PC-9 (cell line): Measurements from ENCODE around the gene RBP5.

Experiments used
- EZH2 ChIP-seq: fragments of 200-600 bp; sonication (generic); IDR thresholded peaks from 2 replicates; pipeline ENCODE4 v1.8.0; 2017; ENCODE audit warnings: antibody characterized with exemption, low read depth
- TF ChIP-seq, protein P1 (sequence below): fragments of 200-600 bp; sonication (generic); conservative IDR thresholded peaks from 2 replicates; pipeline ENCODE4 v1.6.1; 2017; ENCODE audit warnings: mixed run types, antibody characterized with exemption, mild to moderate bottlenecking, moderate library complexity

DNA sequence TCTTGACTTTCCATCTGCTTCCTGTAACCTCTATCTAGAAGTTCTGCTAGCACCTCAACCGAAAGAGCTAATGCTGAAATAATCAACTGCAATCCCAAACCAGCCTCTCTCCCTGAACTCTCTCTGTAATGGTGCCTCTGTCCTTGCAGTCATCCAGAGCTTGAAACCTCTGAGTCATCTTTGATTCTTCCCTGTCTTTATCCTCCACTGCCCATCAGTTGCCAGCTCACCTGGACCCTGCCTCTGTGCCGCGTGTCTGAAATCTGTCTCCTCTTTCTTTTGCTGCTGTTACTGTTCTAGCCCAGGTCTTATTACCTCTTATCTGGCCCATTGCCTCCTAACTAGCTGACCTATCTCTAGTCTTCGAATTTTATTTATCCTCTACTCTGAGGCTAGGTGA, 17.0 kb upstream of the RBP5 start:
- TF ChIP-seq, protein P1, sequence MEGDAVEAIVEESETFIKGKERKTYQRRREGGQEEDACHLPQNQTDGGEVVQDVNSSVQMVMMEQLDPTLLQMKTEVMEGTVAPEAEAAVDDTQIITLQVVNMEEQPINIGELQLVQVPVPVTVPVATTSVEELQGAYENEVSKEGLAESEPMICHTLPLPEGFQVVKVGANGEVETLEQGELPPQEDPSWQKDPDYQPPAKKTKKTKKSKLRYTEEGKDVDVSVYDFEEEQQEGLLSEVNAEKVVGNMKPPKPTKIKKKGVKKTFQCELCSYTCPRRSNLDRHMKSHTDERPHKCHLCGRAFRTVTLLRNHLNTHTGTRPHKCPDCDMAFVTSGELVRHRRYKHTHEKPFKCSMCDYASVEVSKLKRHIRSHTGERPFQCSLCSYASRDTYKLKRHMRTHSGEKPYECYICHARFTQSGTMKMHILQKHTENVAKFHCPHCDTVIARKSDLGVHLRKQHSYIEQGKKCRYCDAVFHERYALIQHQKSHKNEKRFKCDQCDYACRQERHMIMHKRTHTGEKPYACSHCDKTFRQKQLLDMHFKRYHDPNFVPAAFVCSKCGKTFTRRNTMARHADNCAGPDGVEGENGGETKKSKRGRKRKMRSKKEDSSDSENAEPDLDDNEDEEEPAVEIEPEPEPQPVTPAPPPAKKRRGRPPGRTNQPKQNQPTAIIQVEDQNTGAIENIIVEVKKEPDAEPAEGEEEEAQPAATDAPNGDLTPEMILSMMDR = no peak
- no peak for TF ChIP-seq EZH2
